ENCODE results near the gene SRP68.
"Not testable (repeated sequence)": the region's sequence is repeated elsewhere in the genome, so short reads cannot be mapped to it uniquely, and the experiment has no call there.

SRP68 gene

DNA sequence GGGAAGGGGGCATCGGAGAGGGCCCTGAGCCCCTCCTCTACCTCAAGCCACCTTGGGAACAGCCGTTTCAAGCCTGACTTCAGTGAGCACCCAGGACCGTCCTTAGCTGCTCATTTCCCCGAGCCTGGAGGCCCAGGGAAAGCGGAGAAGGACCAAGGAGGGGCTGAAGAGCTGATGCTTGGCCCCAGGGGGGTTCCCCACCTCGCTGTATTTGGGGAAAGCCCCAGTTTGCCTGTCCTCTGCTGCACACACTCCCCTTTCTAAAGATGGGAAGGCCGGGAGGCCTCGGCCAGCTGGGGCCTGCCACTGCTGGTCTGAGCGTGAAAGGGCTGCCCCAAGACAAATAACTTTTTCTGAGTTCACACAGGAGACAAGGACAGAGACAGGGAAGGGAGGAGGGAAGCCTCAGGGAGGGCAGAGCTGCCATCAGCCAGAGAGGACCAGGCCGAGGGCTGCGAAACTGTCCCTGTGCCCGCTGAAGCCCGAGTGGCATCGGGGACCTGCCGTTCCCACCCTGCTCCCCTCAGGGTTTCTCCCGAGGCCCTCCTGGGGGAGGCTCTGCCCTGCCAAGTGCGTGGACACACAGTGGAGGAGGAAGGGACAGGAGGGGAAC is 18.3 kb upstream of the SRP68 start:
- DNase-seq (ENCODE audit: low spot score) (no peak), FAIRE-seq (no peak)

DNA sequence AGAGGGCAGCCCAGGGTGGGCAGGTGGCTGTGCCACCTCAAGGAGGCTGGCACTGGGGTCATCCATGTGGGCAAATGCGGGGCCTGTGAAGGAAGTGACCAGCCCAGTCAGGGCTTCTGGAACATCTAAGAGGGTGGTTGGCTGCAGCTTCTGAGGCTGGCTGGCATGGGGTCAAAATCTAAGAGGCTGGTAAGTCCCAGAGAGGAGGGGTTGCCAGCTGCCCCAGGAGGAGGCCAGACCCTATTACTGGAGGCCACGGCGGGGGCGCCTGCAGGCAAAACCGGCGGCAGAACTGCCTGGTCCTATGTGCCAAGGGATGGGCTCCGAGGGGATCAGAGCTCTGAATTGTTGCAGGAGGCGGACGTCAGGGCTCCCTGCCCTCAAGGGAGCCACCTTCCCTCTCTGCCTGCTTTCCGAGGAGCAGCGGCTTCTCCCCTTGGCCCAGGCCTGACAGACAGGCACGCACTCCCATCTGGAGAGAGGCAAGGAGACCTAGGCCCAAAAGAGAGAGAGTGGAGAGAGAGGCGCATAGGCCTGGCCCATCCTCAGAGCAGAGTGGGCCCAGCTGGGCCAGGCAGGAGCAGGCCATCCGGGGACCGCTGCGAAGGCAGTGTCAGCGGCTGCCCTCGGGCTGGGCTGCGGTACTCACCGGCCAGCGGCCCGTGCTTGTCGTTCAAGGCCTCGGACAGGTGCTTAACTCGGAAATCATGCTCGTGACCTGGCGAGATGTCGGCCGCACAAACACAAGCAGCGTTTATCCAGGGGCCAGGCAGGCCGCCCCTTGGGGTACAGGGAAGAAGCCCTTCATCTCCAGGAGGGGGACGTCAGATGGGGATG is 17.6 kb upstream of the SRP68 start:
- FAIRE-seq (no peak), DNase-seq (ENCODE audit: low spot score) (no peak)

GRCh38 chr17:76088868-76089576 is 16.7 kb upstream of the SRP68 start:
- DNase-seq (ENCODE audit: low spot score) (no peak), FAIRE-seq (no peak)

DNA sequence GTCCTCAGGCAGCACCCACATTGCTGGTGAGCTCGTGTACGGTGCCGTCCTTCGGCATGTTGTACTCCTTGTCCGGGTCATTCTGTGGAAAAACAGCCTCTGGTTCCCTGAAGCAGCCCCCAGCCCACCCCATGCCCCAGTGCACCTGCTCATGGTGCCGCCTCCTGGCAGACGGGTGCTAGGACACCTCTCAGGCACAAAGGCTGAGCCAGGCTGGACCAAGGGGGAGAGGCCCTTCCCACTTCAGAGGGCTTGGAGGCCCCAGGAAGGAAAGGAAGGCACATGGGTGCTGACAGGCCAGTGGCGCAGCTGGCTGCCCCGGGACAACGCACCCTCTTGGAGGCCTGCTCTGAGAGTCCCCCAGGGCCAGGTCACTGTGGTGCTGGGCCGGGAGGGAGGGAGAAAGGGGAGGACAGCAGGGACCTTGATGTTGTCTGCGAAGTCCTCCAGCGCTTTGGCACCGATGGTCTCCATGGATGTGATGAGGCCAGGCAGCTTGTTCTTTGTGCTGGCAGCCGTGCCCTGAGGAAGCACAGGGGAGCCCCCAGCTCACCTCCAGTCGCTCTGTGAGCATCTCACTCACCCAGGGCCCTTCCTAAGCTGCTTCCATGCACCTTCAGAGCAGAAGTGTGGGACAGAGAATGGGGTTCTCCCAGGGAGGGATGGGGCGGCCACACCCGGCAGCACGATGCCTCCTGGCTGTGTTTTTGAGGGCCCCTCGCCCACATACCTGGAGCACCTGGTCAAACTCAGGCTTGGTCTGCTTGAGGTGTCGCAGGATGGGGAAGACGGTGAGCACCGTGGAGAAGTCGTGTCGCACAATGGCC is 15.9 kb upstream of the SRP68 start:
- DNase-seq (ENCODE audit: low spot score), result no peak

GRCh38 chr17:76087531-76087930 is 15.2 kb upstream of the SRP68 start:
- no peak for FAIRE-seq
- DNase-seq (ENCODE audit: low spot score), result no peak

More for the DNA sequence above, 15.9 kb upstream of the SRP68 start:
- no peak for FAIRE-seq

DNA sequence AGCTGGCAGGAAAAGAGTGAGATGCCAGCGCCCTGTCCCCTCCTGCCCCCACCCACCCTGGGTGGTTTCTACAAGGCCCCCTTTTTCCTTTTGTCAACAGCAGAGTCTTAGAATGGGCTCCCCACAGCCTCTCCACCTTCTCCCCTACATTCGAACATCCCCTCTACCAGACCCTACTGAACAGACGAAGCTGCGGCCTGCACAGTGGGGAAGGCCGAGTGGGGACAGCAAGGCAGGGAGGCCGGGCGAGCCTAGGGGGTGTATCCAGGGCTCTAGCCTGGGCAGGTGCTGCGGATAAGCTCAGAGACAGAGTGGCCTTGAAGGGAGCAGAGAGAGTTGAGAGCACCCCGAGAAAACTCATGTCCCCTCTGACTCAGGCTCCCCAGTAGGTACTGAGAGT is 14.1 kb upstream of the SRP68 start:
- DNase-seq (ENCODE audit: low spot score), result no peak
- no peak for FAIRE-seq

DNA sequence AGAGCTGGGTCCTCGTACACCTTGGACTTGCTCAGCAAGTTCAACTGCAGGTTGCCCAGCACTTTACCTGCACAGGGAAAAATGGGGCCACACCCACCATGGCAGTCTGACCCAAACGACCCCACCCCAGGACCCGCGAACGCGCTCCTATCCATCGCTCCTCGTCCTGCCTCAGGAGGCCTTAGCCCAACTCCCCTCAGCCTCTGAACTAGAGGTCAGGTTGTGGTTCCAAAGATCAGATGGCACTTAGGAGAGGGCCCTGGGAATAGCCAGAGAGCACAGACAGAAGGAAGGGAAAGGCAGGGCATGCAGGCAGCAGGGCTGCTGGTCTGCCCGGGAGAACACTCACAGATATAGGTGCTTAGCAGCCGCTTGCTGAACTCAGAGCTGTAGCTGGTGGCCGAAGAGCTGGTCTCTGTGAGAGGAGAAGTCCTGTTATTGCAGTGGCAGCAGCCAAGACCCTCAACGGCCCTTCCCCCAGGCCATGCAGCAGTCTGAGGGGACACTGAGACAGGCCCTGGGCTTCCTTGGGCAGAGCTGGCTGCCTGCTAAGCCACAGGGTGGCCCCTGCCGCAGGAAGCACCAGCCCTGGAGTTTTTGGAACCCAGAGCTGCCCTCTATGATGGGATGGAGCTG is 13.5 kb upstream of the SRP68 start:
- FAIRE-seq, result no peak
- DNase-seq (ENCODE audit: low spot score), result no peak

DNA sequence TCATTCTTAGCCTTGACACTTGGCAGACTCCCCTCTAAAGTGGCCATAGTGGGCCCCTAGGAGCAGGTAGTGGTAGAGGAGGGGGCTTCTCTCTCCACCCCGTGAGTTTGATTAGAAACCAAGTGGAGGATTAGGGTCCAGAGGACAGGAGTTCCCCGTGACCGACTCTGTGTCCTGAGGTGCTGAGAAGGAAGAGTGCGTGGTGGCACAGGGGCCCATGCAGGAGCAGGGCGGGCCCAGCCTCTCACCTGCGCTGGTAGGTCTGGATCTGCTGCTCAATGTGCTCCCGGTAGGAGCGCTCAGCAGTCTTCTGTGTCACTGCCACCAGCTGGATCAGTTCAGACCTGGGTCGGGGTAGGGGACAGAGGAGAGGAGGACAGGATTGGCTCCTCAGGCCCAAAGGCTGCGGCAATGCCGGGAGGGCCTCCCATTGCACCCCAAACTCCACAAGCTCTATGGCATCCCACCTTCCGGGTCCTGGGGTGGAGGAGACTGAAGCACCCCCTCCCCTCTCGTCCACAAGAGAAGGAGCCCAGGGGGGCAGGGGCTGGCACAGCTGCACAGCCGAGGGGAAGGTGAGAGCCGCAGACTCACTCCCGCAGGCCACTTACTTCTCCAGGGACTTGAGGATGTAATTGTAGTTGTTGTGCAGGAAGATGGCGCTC is 12.9 kb upstream of the SRP68 start:
- FAIRE-seq (no peak), DNase-seq (ENCODE audit: low spot score) (no peak)

DNA sequence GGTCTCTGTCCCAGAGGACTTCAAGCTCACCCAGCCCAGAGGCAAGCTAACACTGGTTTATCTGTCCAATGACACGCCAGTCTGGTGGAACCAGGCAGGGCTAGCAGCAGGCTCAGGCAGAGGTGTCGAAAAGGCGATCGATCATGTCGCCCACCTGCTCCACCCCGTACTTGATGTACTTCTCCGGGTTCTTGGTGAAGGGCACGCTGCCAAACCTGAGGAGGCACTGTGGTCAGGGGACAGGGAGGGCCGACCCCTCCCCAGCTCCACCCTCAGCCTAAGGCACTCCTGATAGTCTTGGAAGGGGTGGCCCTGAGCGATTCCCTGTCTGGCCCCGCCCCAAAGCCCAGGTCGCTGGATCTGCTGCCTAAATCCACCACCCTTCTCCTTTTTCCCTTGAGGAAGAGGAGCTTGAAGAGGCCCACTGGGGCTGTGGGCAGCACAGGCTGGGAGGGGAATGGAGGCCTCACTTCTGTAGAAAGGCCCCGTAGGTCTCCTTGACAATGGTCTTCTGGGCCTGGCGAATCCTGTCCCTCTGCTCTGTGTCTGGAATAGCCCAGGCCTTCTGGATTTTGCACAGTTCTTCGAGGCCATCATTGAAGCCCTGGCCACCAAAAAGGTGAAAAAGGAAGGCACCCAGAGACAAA is 11.3 kb upstream of the SRP68 start:
- no peak for DNase-seq (ENCODE audit: low spot score)
- FAIRE-seq, result no peak

DNA sequence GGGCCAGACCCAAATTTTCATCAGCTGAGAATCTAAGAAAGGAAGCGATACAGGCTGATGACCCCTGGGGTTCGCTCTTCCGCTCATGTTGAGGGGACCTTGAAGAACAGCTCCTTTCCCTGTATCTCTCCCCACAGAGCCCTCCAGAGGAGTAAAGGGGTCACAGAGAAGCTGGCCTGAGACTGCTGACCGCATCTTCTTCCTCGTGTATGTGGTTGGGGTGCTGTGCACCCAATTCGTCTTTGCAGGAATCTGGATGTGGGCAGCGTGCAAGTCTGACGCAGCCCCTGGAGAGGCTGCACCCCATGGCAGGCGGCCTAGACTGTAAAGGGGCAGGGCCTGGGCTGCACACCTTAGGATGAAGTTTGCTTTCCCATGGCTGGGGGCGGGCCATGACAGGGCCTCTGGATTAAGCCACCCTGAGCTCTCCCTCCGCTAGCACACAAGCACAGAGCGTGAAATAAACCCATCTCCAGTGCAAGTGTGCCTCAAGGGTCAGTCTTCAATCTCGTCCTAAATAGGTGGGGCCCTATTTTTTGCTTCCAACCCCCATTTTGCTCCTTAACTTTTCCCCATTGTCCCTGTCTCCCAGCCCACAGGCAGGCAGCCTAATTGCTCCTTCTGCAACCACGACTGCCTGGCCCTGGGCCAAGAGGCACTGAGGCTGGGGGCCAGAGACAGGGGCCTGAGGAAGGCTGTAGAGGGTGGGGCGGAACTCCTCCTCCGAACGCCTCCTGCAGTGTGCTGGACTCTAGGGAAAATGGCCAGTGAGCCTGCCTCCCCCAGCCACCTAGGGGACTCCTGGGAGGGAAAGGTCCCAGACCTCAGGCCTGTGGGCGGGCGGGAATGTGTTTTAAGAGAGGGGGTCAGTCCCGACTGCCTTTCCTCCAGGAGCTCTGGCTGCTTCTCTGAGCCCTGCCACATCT is 10.3 kb upstream of the SRP68 start:
- no peak for DNase-seq (ENCODE audit: low spot score)
- FAIRE-seq, result no peak

- DNase-seq (ENCODE audit: low spot score) (no peak), FAIRE-seq (no peak)
These were observed 9.2 kb upstream of the SRP68 start for GRCh38 chr17:76081295-76082210.

- FAIRE-seq (no peak), DNase-seq (ENCODE audit: low spot score) (no peak)
These were observed 8.5 kb upstream of the SRP68 start for GRCh38 chr17:76080768-76081287.

DNA sequence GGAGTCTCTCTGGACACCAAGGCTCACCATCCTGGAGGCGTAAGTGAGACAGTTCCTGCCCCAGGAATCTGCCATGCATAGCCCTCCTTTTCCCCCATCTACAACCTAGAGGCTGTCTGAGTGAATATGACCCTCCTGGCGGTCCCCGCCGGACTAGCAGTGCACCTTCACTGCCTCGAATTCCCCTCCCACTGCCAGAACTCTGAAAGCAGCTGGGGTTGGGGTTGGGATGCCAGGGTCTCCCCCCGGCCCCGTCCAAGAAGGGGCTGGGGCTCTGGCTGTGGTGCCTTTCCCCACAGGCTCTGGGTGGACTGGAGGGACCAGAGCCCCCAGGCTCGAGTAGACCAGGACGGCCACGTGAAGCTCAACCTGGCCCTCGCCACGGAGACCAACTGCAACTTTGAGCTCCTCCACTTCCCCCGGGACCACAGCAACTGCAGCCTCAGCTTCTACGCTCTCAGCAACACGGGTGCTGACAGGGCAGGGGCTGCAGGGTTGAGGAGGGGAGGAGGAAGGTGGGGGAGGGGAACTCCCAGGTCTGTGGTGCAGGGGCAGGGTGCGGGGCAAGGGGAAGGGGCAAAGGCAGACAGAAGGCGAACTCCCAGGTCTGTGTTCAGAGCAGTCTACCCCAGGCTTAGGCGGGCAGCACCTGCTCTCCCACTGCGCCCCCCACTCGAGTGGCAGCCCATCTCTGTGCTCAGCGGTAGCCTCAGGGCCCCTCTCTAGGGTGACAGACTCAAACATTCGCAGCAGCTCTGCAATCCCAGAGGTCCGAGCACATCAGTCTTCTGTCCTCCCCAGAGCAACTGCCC is 7.8 kb upstream of the SRP68 start:
- no peak for DNase-seq (ENCODE audit: low spot score)
- no peak for FAIRE-seq

DNA sequence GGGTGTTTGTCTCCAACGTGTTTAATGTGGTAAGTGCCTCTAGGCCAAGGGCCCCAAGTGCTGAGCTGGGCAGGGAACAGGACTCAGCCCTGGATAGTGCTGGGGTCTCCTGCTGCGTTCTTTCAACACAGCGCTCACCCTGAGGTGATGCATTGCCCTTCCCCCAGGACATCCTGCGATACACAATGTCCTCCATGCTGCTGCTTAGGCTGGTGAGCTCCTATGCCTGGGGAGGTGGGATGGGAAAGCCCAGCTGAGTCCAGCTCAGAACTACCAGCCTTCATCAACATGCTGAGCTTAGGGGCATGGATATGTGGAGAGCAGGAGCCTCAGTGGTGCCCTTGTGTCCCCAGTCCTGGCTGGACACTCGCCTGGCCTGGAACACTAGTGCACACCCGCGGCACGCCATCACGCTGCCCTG is 7.2 kb upstream of the SRP68 start:
- no peak for DNase-seq (ENCODE audit: low spot score)
- FAIRE-seq, result no peak

DNA sequence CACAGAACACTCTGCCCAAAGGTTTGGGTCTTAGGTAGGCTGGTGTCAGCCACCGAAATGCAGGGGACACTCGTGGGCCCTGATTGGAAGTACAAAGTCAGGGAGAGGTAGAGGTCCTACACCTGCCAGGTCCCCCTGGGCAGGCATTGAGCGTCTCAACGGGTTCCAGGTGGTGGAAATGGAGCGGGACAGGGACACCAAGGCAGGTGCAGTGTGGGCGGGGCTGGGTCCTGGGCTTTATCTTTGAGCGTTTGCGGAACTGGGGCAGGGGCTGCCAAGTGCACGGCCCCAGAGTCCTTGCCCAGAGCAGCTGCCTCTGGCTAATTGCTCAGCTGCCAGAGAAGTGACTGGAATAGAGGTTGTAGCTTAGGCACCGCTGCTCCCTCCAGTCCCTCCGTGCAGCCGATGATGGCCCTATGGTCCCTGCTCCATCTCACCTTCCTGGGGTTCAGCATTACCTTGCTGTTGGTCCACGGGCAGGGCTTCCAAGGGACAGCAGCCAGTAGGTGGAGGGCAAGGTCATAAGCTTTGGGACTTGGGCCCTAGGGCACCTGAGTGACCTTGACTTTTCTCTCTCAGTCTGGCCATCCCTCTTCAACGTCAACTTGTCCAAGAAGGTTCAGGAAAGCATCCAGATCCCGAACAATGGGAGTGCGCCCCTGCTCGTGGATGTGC is 6.7 kb upstream of the SRP68 start, which contains the start of gene ZACN:
TSS of gene ZACN (plus strand) at position 323 of the 675 bp plus-strand sequence. CDS start at position 406, 83 bp downstream.
- DNase-seq (ENCODE audit: low spot score), result no peak
- FAIRE-seq, result no peak

DNA sequence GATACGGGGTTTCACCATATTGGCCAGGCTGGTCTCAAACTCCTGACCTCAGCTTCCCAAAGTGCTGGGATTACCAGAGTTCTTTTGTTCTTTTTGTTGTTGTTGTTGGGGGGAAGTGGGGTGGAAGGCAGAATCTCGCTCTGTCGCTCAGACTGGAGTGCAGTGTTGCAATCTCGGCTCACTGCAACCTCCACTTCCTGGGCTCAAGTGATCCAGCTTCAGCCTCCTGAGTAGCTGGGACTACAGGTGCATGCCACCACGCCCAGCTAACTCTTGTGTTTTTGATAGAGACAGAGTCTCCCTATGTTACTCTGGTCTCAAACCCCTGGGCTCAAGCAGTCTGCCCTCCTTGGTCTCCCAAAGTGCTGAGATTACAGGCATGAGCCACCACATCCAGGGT is 6.1 kb upstream of the SRP68 start:
- not testable (repeated sequence) for FAIRE-seq; DNase-seq (ENCODE audit: low spot score)
